AG09319 (cell line): ENCODE measurements around the gene ABHD5.

Experiments
- DNase-seq: peaks from one replicate; pipeline ENCODE4 v3.0.0-alpha.2; 2010; ENCODE audit warnings: low read depth; ENCODE audit errors: extremely low read depth
- TF ChIP-seq, protein P1 (sequence below): IDR thresholded peaks from 2 replicates; pipeline ENCODE4 v1.5.1; 2011; ENCODE audit warnings: low read depth, mild to moderate bottlenecking, inconsistent platforms, low read length, moderate library complexity

ABHD5 gene

DNA sequence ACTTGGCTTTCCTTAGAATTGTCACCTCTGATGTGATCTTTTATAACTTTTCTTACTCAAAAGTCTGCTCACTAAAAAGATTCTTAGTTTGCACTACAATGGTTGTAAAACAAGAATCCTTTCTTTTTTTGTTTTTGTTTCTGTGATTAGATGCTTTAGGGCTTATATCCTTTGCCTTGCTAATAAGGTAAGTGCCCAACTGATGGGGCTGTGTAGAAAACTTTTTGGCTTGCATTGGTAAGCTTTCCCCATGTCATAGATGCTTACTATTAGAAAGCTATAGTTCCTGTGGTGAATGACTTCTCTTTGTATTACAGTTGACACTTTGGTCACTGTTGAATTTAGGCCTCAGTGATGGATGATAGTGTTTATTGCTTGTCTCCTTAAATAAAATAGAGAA is 5.1 kb downstream of the ABHD5 start:
- DNase-seq, result no peak
- TF ChIP-seq, protein P1, sequence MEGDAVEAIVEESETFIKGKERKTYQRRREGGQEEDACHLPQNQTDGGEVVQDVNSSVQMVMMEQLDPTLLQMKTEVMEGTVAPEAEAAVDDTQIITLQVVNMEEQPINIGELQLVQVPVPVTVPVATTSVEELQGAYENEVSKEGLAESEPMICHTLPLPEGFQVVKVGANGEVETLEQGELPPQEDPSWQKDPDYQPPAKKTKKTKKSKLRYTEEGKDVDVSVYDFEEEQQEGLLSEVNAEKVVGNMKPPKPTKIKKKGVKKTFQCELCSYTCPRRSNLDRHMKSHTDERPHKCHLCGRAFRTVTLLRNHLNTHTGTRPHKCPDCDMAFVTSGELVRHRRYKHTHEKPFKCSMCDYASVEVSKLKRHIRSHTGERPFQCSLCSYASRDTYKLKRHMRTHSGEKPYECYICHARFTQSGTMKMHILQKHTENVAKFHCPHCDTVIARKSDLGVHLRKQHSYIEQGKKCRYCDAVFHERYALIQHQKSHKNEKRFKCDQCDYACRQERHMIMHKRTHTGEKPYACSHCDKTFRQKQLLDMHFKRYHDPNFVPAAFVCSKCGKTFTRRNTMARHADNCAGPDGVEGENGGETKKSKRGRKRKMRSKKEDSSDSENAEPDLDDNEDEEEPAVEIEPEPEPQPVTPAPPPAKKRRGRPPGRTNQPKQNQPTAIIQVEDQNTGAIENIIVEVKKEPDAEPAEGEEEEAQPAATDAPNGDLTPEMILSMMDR, result no peak

DNA sequence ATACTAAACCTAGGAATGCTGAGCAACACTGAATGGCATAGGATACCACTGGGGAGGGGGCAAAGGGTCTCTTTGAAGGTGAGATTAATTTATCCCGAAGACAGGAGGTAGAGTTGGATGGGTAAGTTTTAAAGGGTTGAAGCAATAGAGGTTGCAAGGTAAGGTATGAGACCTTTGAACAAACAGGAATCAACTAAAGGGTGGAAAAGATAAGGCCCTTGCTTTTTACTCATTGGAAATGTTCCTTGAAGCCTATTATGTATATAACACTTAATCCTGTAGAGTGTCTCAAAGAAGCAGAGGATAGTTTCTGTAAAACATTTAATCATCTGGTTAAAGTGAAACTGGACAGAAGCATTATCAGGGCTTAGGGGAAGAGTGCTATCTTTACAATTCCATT is 5.7 kb downstream of the ABHD5 start:
- DNase-seq, result no peak
- TF ChIP-seq, protein P1, result no peak

DNA sequence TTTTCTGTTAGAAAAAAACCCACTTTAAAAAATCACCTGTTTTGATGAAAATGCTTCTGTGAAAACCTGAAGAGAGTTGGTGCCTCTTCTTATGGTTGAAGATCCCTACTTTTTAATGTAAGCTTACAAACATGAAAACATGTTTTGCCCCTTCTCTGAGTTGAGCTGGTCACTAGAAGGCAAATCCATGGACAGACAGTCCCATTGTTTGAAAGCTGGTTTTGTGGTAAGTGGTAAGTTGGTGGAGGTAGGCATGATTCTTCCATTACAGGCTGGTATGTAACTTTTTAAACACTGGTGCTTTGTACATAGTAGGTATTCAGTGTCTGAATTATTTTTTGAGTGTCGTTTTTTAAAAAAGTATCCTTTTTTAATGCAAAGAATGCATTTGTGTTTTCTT is 6.1 kb downstream of the ABHD5 start:
- TF ChIP-seq, protein P1, result no peak
- no peak for DNase-seq

GRCh38 chr3:43699864-43700263 is 9.1 kb downstream of the ABHD5 start:
- TF ChIP-seq, protein P1, result no peak; the same call in 1 of the 2 replicates
- no peak for DNase-seq

DNA sequence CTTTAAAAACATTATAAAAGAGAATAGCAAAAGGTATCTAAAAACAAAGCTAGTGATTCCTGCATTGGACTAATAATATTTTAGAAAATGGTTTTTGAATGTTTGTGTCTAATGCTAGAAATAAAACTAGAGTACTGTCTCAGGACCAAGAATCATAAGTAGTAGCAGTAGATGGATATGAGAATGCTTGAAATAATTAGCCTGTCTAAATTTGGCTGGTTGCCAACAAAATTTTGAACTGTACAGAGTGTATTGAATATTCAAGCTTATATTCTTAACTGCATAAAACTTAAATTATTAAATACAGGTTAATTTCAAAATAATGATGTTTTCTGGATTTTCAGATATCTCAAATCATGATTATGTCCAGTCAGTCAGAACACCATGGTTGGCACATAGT is 14.0 kb downstream of the ABHD5 start:
- DNase-seq, result no peak
- TF ChIP-seq, protein P1, result no peak

DNA sequence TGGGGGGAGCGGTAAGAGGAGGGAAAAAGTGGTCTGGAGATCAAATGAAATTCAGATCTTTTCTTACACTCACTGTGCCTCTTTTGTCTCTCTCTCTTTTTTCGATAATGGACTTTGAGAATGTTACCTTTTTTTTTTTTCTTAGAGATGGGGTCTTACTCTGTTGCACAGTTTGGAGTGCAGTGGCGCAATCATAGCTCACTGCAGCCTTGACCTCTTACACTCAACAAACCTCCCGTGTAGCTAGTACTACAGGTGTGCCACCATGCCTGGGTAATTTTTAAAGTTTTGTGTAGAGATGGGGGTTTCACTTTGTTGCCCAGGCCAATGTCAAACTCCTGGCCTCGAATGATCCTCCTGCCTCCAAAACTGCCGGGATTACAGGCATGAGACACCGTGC is 15.6 kb downstream of the ABHD5 start:
- DNase-seq, result no peak
- TF ChIP-seq, protein P1, result no peak

- TF ChIP-seq, protein P1, result no peak
- no peak for DNase-seq
Observed at GRCh38 chr3:43707266-43707665, 16.5 kb downstream of the ABHD5 start.
